Measurements from ENCODE around the gene AP2A2.

The AP2A2 gene

GRCh38 chr11:899724-900123, 25.9 kb upstream of the AP2A2 start:
- FAIRE-seq, result no peak

- no peak for FAIRE-seq
Observed at GRCh38 chr11:900545-900944, 25.1 kb upstream of the AP2A2 start.

GRCh38 chr11:901452-902061, 24.1 kb upstream of the AP2A2 start:
- FAIRE-seq, result no peak

- no peak for FAIRE-seq
Observed at GRCh38 chr11:904380-904779, 21.3 kb upstream of the AP2A2 start.

- FAIRE-seq, result no peak
Observed at GRCh38 chr11:905952-906351, 19.7 kb upstream of the AP2A2 start.

- FAIRE-seq, result no peak
Observed at GRCh38 chr11:907668-908067, 18.0 kb upstream of the AP2A2 start.

- FAIRE-seq, result no peak
Observed at GRCh38 chr11:908273-908672, 17.4 kb upstream of the AP2A2 start.

- no peak for FAIRE-seq
Observed at GRCh38 chr11:909406-909805, 16.3 kb upstream of the AP2A2 start.

GRCh38 chr11:910044-910588, 15.6 kb upstream of the AP2A2 start:
- no peak for FAIRE-seq

- FAIRE-seq, result no peak
Observed at GRCh38 chr11:910589-911030, 15.1 kb upstream of the AP2A2 start, which contains the start of gene CHID1. Gene CHID1, minus strand, starts transcription at chr11:910810. Its CDS starts 5,994 bp downstream, at chr11:904816.

GRCh38 chr11:911031-911889, 14.4 kb upstream of the AP2A2 start:
- no peak for FAIRE-seq

GRCh38 chr11:911890-912219, 13.8 kb upstream of the AP2A2 start:
- no peak for FAIRE-seq

- FAIRE-seq, result no peak
Observed at GRCh38 chr11:912266-912665, 13.4 kb upstream of the AP2A2 start.

- FAIRE-seq, result no peak
Observed at GRCh38 chr11:913043-913442, 12.6 kb upstream of the AP2A2 start.

- no peak for FAIRE-seq
Observed at GRCh38 chr11:914204-914603, 11.5 kb upstream of the AP2A2 start.

GRCh38 chr11:914747-915501, 10.7 kb upstream of the AP2A2 start:
- no peak for FAIRE-seq

- FAIRE-seq, result no peak
Observed at GRCh38 chr11:917426-917825, 8.2 kb upstream of the AP2A2 start.

GRCh38 chr11:921921-922678, 3.6 kb upstream of the AP2A2 start:
- no peak for FAIRE-seq

- no peak for FAIRE-seq
Observed at GRCh38 chr11:923691-924405, 1.8 kb upstream of the AP2A2 start.

GRCh38 chr11:924406-925157, 1.1 kb upstream of the AP2A2 start:
- FAIRE-seq, result no peak

- FAIRE-seq, result no peak
Observed at GRCh38 chr11:925158-925495, 543 bp upstream of the AP2A2 start.

Measured in A204.1 (cell line).